Ishikawa (cell line): ENCODE measurements around the gene RFC1.

Experiments
- CEBPB ChIP-seq: IDR thresholded peaks from 2 replicates; pipeline ENCODE4 v1.6.1; 2012
- CREB1 ChIP-seq: IDR thresholded peaks from 2 replicates; pipeline ENCODE4 v1.6.1; 2012; ENCODE audit warnings: low read depth
- EGR1 ChIP-seq: IDR thresholded peaks from 2 replicates; pipeline ENCODE4 v1.6.1; 2012
- EP300 ChIP-seq: IDR thresholded peaks from 2 replicates; pipeline ENCODE4 v1.6.1; 2012; ENCODE audit warnings: borderline replicate concordance
- FOXM1 ChIP-seq: IDR thresholded peaks from 2 replicates; pipeline ENCODE4 v1.6.1; 2012; ENCODE audit warnings: low read depth, borderline replicate concordance
- MAX ChIP-seq: IDR thresholded peaks from 2 replicates; pipeline ENCODE4 v1.6.1; 2012
- NFIC ChIP-seq: IDR thresholded peaks from 2 replicates; pipeline ENCODE4 v1.6.1; 2012
- RAD21 ChIP-seq: IDR thresholded peaks from 2 replicates; pipeline ENCODE4 v1.6.1; 2012; ENCODE audit warnings: low read depth
- TAF1 ChIP-seq: IDR thresholded peaks from 2 replicates; pipeline ENCODE4 v1.6.1; 2012; ENCODE audit warnings: low read depth, mild to moderate bottlenecking
- TCF12 ChIP-seq: IDR thresholded peaks from 2 replicates; pipeline ENCODE4 v1.6.1; 2012; ENCODE audit warnings: low read depth
- TEAD4 ChIP-seq: IDR thresholded peaks from 2 replicates; pipeline ENCODE4 v1.6.1; 2012
- YY1 ChIP-seq: IDR thresholded peaks from 2 replicates; pipeline ENCODE4 v1.6.1; 2012; ENCODE audit warnings: low read depth
- ZBTB7A ChIP-seq: IDR thresholded peaks from 2 replicates; pipeline ENCODE4 v1.6.1; 2012; ENCODE audit warnings: low read depth
- TF ChIP-seq, protein P1 (sequence below): IDR thresholded peaks from 2 replicates; pipeline ENCODE4 v1.6.1; 2012; ENCODE audit warnings: low read depth, mild to moderate bottlenecking
- TF ChIP-seq, protein P2 (sequence below): IDR thresholded peaks from 2 replicates; pipeline ENCODE4 v1.6.1; 2012

RFC1 gene

DNA sequence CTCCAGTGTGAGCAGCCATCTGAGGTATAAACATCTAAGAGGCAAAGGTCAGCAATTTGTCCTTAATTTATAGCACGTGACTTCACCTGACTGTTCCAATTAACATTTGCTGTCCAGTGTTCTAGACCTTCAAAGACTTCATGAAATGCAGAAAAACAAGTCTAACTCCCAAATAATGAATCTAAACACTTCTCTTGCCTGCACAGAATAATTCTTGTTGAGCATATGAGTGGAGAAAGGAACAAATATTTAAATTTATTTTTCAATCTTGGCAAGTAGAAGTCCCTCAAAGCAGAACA is 12.0 kb downstream of the RFC1 start:
- no peak for TF ChIP-seq CREB1
- no peak for TF ChIP-seq TCF12
- TF ChIP-seq FOXM1: no peak
- TF ChIP-seq CEBPB: no peak
- no peak for TF ChIP-seq EP300
- no peak for TF ChIP-seq NFIC
- no peak for TF ChIP-seq YY1
- TF ChIP-seq, protein P1, sequence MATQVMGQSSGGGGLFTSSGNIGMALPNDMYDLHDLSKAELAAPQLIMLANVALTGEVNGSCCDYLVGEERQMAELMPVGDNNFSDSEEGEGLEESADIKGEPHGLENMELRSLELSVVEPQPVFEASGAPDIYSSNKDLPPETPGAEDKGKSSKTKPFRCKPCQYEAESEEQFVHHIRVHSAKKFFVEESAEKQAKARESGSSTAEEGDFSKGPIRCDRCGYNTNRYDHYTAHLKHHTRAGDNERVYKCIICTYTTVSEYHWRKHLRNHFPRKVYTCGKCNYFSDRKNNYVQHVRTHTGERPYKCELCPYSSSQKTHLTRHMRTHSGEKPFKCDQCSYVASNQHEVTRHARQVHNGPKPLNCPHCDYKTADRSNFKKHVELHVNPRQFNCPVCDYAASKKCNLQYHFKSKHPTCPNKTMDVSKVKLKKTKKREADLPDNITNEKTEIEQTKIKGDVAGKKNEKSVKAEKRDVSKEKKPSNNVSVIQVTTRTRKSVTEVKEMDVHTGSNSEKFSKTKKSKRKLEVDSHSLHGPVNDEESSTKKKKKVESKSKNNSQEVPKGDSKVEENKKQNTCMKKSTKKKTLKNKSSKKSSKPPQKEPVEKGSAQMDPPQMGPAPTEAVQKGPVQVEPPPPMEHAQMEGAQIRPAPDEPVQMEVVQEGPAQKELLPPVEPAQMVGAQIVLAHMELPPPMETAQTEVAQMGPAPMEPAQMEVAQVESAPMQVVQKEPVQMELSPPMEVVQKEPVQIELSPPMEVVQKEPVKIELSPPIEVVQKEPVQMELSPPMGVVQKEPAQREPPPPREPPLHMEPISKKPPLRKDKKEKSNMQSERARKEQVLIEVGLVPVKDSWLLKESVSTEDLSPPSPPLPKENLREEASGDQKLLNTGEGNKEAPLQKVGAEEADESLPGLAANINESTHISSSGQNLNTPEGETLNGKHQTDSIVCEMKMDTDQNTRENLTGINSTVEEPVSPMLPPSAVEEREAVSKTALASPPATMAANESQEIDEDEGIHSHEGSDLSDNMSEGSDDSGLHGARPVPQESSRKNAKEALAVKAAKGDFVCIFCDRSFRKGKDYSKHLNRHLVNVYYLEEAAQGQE: no peak
- no peak for TF ChIP-seq TEAD4
- TF ChIP-seq MAX: no peak
- TF ChIP-seq ZBTB7A: no peak
- no peak for TF ChIP-seq RAD21
- TF ChIP-seq TAF1: no peak
- TF ChIP-seq EGR1: no peak
- TF ChIP-seq, protein P2, sequence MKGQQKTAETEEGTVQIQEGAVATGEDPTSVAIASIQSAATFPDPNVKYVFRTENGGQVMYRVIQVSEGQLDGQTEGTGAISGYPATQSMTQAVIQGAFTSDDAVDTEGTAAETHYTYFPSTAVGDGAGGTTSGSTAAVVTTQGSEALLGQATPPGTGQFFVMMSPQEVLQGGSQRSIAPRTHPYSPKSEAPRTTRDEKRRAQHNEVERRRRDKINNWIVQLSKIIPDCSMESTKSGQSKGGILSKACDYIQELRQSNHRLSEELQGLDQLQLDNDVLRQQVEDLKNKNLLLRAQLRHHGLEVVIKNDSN: no peak

- TF ChIP-seq EGR1: no peak
- no peak for TF ChIP-seq TAF1
- TF ChIP-seq, protein P2: no peak
- no peak for TF ChIP-seq ZBTB7A
- TF ChIP-seq CREB1: no peak
- TF ChIP-seq YY1: no peak
- no peak for TF ChIP-seq FOXM1
- no peak for TF ChIP-seq NFIC
- TF ChIP-seq TCF12: no peak
- TF ChIP-seq CEBPB: no peak
- TF ChIP-seq, protein P1: no peak
- no peak for TF ChIP-seq MAX
- no peak for TF ChIP-seq TEAD4
- no peak for TF ChIP-seq RAD21
- TF ChIP-seq EP300: no peak
Measured at GRCh38 chr4:39353478-39354253, 12.5 kb downstream of the RFC1 start.

DNA sequence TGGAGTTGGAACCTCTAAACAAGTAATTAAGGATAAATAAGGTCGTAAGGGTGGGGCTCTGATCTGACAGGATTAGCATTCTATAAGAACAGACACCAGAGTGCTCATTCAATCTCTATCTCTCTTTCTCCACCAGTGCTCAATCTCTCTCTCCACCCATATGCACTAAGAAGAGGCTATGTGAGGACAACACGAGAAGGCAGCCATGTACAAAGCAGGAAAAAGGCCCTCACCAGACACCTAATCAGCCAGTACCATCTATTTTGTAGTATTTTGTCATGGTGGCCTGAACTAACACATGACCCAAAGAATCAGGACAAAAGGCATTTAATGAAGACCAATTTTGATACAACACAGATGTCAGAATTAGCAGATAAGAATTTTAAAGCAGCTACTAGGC is 16.8 kb downstream of the RFC1 start:
- TF ChIP-seq FOXM1 (no peak), EGR1 (no peak), EP300 (no peak)

- no peak for TF ChIP-seq RAD21
- TF ChIP-seq ZBTB7A: no peak
- TF ChIP-seq TEAD4: no peak
- TF ChIP-seq EGR1: no peak
- TF ChIP-seq, protein P1: no peak
- TF ChIP-seq, protein P2: no peak
- no peak for TF ChIP-seq CREB1
- TF ChIP-seq TCF12: no peak
- no peak for TF ChIP-seq CEBPB
- TF ChIP-seq EP300: no peak
- TF ChIP-seq FOXM1: no peak
- TF ChIP-seq NFIC: no peak
- no peak for TF ChIP-seq TAF1
- TF ChIP-seq MAX: no peak
- TF ChIP-seq YY1: no peak
Measured at GRCh38 chr4:39348371-39349315, 17.5 kb downstream of the RFC1 start.
